ENCODE results near the gene ZNF80. TPM values are rescaled to one million over a fixed set of nuclear protein-coding genes. Genes with fewer than 3 reads are reported as not detected.

ZNF80 gene
- total RNA-seq, 1 experiment from 2014 or later, result not detected

DNA sequence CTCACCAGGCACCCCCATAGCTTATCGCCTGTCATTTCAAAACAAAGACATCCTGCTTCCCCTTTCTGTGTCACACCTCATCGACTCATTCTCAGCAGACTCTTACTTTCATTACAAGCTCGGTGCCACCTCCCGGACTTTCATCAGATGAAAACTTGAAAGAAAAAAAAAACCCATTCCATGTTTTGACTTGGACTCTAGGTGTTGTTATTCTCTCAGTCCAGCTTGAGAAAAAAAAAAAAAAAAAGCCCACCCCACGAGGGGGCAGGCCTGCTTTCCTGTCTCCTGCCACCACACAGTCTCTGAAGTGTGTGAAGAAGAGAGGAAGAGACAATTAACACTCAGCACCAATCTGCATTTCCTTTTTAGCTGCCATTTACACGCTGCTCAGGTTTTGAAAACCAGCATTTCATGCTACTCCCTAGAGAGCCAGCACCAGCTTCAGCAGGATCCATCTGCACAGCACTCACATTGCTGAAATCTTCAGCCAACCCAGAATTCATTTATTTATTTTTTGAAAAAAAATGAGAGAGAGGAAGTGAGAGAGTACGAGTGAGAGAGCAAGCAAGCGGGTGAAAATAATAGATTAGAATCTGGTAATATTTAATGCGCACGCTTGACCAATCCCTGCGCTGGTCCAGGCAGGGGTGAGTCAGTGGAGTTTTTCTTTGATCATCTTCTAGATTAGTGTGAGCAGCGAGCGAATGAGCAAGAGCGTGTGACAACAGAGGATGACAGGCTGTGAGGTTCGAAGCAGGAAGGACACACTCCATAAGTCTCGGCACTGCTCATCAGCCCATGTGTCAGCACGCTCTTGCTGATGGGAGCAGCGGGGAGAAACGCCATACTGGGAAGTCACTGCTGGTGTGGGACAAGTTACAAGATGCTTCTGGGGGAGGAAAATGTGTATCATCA, 23.5 kb downstream of the ZNF80 start:
- CTCF ChIA-PET, result interaction anchor here (0.6 kb wide), 1 partner anchor 205 kb away, joined by 4 read pairs; no protein-coding TSS in a partner anchor
- Histone ChIP-seq H3K4me1 (ENCODE audit: control insufficient read depth, insufficient read depth, low read length) (no peaks in the 10 kb centered on the region), H3K4me3 (ENCODE audit: low read depth in 2 of 2, low read length in 2 of 2) (peak overlapping the region in 1 of 2 experiments; percentile 15; a peak in 2 of 4 replicates), H3K9me3 (ENCODE audit: control insufficient read depth, insufficient read depth, low read depth, low read length) (no peaks in the 10 kb centered on the region), H3K27me3 (ENCODE audit: control insufficient read depth, insufficient read depth, low read length) (peaks cover 5% of the 10 kb centered on the region), H3K27ac (ENCODE audit: low read length) (no peak overlapping the region), H3K36me3 (ENCODE audit: control insufficient read depth, insufficient read depth, low read length) (no peaks in the 10 kb centered on the region)
- intact Hi-C loops (cut with micrococcal nuclease; ENCODE audit: unreplicated experiment) (no loop called here), in situ Hi-C loops (cut with HindIII; ENCODE audit: low pct_unique_long_range_greater_than_20kb, low sequenced_read_pairs) (no loop called here)
- ATAC-seq, result peak; percentile 53; the same call in 1 of the 2 replicates
- DNase-seq (ENCODE audit: low read depth, low spot score), result no peak
- TF ChIP-seq CTCF (IDR thresholded peaks at IDR 0.05), result 0 out of 2 replicates have a peak, but pooled peaks have one; percentile 8
- TF ChIP-seq SIN3A (IDR thresholded peaks at IDR 0.05; ENCODE audit: borderline replicate concordance, insufficient read depth, low read depth, low read length), result no peak
- BruUV-seq (replicated peaks), result no TSS peak
- POLR2A ChIA-PET, result no interaction called here

DNA sequence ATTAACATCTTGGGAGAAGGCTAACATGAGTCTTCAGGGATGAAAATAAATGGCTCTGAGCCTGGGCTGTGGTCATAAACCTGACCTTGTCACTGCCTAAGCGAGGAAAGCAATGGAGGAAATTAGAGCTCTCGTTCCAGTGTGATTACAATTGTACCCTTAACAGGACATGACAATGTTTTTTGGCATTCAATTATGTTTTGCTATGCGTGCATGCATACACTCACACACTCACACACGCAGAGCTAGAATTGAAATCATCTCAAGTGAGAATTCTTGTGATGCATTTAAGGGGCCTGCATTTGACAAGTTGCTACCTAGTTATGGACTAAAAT, 24.1 kb downstream of the ZNF80 start:
- Histone ChIP-seq H3K27ac (ENCODE audit: low read length) (no peak overlapping the region), H3K4me1 (ENCODE audit: control insufficient read depth, insufficient read depth, low read length) (no peaks in the 10 kb centered on the region), H3K36me3 (ENCODE audit: control insufficient read depth, insufficient read depth, low read length) (no peaks in the 10 kb centered on the region), H3K9me3 (ENCODE audit: control insufficient read depth, insufficient read depth, low read depth, low read length) (no peaks in the 10 kb centered on the region), H3K4me3 (ENCODE audit: low read depth in 2 of 2, low read length in 2 of 2) (no peak overlapping the region), H3K27me3 (ENCODE audit: control insufficient read depth, insufficient read depth, low read length) (peaks cover 5% of the 10 kb centered on the region)
- ChIA-PET POLR2A (no interaction called here), CTCF (interaction anchor here (0.6 kb wide), 1 partner anchor 204 kb away, joined by 4 read pairs; no protein-coding TSS in a partner anchor)
- intact Hi-C loops (cut with micrococcal nuclease; ENCODE audit: unreplicated experiment), result no loop called here
- BruUV-seq (replicated peaks), result no TSS peak
- no peak for ATAC-seq
- in situ Hi-C loops (cut with HindIII; ENCODE audit: low pct_unique_long_range_greater_than_20kb, low sequenced_read_pairs), result no loop called here
- TF ChIP-seq REST (IDR thresholded peaks at IDR 0.05; ENCODE audit: insufficient read depth in 1 of 2, low read depth in 2 of 2, low read length in 1 of 2) (no peak), CTCF (IDR thresholded peaks at IDR 0.05) (no peak), SIN3A (IDR thresholded peaks at IDR 0.05; ENCODE audit: borderline replicate concordance, insufficient read depth, low read depth, low read length) (no peak), TCF7L2 (IDR thresholded peaks at IDR 0.05; ENCODE audit: low read depth, low read length) (no peak), POLR2AphosphoS5 (IDR thresholded peaks at IDR 0.05; ENCODE audit: low read depth, low read length) (no peak)
- DNase-seq (ENCODE audit: low read depth, low spot score), result no peak
